Neural cell (in vitro differentiated cells): ENCODE results near the gene EPAS1. TPM values are rescaled to one million over a fixed set of nuclear protein-coding genes. Genes with fewer than 3 reads are reported as not detected.

Source experiments
- polyA plus RNA-seq: library from polyadenylated mRNA; depleted of rRNA; stranded (reverse); fragments of >200 nt; gene quantifications from 2 replicates; pipeline ENCODE4 v1.2.3, GENCODE V29; 2014
- small RNA-seq, 3 experiments: library from RNA; depleted of rRNA; stranded (forward); fragments of <200 nt; gene quantifications; one replicate each; pipeline ENCODE3, GENCODE V24; 2012

Gene EPAS1
- polyA plus RNA-seq, 1 donor from 2014 or later = not detected

Small RNA genes within 50 kb of the gene (small RNA-seq; reads per million reads assigned to genes)
- gene RF00017 = 0 reads per million in 3 experiments

Other genes starting within 250 kb of the EPAS1 start
- not detected in 2 replicates for gene TMEM247, start 182.2 kb downstream of the EPAS1 start, polyA plus RNA-seq
- gene RHOQ, start 245.1 kb downstream of the EPAS1 start, polyA plus RNA-seq = 39.4 and 45.1 TPM in 2 replicates
- 4.3 and 5.6 TPM in 2 replicates for gene ATP6V1E2, start 245.2 kb downstream of the EPAS1 start, polyA plus RNA-seq